Hematopoietic multipotent progenitor cell treated with erythropoietin and hydrocortisone succinate and interleukin-3 and kit ligand, for 17 days (in vitro differentiated cells): ENCODE data around the gene PRDM10.
"Not testable (repeated sequence)": the region's sequence is repeated elsewhere in the genome, so short reads cannot be mapped to it uniquely, and the experiment has no call there.

ENCODE experiments used
- DNase-seq: peaks from one replicate; pipeline ENCODE4 v3.0.0-alpha.2; 2015; ENCODE audit warnings: low spot score

PRDM10 gene

GRCh38 chr11:129976328-129976727, 26.3 kb downstream of the PRDM10 start:
- no peak for DNase-seq

DNA sequence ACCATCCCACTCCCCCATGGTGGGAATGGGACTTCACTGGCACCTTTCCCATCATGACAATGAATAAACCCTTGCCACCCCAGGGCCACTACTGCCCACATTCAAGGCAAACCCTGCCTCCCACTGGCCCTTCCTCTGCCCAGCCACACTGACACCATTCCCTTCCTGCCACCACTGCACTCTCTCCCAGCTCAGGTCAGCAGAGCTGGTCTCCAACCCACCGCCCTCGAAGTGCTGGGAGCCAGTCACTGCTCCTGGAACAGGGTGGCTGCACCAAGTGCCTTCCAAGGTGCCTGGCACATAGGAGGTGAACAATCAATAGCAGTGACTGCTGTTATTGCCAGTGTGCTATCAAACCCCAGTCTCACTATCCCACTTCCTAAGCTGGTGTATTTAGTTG, 27.1 kb downstream of the PRDM10 start:
- DNase-seq: no peak

- DNase-seq: no peak
Observed at GRCh38 chr11:129974672-129975071, 28.0 kb downstream of the PRDM10 start.

GRCh38 chr11:129974237-129974636, 28.4 kb downstream of the PRDM10 start:
- no peak for DNase-seq

DNA sequence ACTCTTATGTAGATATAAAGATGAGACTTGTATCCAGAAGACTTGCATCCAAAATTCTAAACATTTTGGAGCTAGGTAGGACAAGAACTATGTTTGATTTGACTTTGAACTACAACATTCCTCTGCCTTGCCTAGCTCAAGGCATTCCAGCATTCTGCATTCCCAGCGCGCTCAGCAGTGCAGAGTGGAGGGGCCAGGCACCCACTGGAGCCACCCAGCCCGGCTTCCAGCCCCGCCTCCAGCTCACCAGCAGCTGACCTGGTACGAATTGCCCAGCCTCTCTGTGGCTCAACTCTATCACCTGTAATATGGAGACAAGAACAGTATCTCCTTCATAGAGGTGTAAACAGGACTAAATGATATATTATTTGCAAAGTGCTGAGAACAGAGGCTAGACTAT, 28.8 kb downstream of the PRDM10 start:
- DNase-seq: no peak

- DNase-seq: no peak
Observed at GRCh38 chr11:129973068-129973467, 29.6 kb downstream of the PRDM10 start.

DNA sequence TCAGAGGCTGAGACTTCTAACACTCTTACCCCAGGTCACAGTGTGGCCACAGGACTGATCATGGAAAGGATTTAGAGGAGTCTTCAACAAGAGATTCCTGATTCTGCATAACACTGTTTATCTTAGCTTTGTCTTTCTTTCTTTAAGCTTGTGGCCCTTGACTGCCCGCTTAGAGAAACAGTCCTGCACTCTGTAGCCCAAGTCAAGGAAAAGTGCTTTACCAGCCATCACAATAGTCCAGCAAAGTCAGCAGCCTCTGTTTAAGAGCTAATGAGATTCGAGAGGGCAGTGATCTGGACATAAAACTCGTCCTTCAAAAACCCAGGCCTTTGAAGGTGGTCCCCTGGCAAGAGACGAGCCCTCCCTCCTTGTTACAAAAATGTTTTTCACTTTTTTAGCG, 30.0 kb downstream of the PRDM10 start:
- no peak for DNase-seq

GRCh38 chr11:129971856-129972255, 30.8 kb downstream of the PRDM10 start:
- DNase-seq: not testable (repeated sequence)

DNA sequence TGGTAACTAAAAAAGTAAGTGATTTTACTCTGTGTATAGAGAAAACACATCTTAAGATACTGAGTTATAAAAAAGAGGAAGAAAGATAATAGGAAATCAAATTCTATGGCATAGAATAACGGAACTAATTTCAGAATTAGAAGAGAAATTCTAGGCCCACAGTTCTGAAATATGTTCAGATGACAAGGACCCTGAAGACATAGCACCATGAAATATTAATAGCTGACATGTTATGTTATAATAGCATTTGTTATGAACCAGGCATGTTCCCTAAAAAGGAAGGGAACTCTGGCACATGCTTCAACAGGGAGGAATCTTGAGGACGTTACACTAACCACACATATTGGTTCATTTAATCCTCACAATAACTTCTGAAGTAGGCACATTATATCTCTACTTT, 32.7 kb downstream of the PRDM10 start:
- no peak for DNase-seq

- no peak for DNase-seq
Observed at GRCh38 chr11:129968591-129969419, 33.8 kb downstream of the PRDM10 start.

DNA sequence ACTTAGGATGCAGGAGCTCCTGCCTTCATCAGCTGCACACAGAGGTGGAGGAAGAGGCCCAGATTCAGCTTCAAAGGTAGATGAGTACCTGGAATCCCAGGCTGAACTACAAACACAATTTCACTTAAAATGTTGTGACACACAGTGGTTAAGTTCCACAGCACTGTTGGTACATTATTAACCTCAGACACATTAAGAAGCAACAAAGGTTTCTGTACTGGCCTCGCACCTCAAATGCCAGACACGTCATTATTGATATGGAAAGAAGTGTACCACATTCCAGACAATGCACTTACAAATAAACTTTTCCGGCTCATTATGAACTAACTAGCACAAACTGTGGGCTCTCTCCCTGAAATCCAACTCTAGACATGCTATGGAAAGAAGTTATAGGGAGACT, 34.6 kb downstream of the PRDM10 start:
- no peak for DNase-seq

DNA sequence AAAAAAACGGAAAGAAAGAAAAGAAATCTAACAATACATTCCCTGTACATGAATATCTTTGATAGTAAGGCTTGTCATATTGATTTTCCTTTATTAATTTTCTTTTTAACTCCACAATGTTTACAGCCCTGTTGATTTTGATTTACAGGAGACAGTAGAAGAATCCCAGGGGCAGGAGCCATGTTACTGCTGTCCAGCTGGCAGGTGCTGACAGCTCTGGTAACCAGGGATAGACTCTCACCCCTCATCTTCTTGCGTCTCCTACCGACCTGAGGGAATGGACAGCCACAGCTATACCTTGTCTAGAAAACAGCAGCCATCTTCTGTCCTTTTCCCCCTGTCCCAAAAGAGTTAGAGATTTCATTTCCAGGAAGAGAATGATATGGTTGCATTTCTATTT, 37.4 kb downstream of the PRDM10 start:
- DNase-seq: no peak

- no peak for DNase-seq
Observed at GRCh38 chr11:129960216-129961214, 42.1 kb downstream of the PRDM10 start.

DNA sequence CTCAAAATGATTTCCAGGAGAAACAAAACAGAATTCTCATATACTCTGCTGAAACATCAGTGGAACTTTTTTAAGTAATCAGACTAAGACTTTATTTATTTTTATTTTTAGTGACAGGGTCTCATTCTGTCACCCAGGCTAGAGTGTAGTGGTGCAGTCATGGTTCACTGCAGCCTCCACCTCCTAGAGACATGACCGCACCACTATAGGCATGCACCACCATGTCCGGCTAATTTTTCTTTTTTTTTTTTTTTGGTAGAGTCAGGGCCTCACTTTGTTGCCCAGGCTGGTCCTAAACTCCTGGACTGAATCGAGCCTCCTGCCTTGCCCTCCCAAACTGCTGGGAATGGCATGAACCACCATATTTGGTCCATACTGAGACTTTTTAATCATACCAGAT, 42.9 kb downstream of the PRDM10 start:
- DNase-seq: no peak

DNA sequence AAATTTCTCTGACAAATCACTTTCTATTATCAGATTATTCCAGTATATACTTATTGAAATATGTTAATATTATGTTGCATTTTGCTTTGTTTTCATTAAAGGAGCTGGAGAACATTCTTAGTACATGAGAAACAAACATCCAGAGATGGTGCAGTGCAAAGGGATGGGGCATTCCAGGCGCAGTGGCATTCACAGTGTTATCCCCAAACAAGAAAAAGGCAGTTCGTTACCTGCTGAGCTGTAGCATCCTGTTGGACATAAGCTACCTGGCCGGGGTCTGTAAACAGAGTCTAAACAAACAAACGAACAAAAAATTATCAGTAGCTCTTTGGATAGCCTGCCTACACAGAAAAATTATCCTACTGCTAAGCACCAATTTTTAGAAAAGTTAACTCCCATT, 47.4 kb downstream of the PRDM10 start:
- no peak for DNase-seq

DNA sequence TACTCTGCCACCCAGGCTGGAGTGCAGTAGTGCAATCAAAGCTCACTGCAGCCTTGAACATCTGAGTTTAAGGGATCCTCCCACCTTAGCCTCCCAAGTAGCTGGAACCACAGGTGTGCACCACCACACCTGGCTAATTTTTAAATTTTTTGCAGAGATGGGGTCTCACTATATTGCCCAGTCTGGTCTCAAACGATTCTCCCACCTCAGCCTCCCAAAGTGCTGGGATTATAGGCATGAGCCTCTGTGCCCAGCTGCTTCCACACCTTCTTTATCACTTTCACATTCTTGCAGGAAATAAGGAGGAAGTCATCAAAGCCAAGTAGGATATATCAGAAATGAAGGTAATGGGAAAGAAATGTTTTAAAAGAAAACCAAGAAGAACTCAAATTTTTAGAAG, 47.9 kb downstream of the PRDM10 start:
- DNase-seq: not testable (repeated sequence)

DNA sequence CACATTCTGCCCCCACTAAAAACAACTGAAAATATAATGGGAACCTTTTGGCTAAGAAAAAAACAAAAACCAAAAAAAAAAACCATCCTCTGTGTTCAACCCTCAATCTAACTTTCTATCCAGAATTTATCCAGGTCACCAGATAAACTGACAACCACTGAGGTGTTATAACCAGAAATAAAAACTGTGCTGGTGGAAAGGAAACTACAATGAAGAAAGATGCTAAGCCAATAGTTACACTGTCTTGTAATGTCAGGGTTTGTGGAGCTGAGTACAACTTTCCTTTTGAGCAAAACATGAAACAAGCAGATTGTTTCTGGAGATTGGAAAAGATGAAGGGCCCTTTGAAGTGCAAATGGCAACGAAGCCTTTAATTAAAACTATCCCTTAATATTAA, 50.8 kb downstream of the PRDM10 start:
- DNase-seq: no peak

DNA sequence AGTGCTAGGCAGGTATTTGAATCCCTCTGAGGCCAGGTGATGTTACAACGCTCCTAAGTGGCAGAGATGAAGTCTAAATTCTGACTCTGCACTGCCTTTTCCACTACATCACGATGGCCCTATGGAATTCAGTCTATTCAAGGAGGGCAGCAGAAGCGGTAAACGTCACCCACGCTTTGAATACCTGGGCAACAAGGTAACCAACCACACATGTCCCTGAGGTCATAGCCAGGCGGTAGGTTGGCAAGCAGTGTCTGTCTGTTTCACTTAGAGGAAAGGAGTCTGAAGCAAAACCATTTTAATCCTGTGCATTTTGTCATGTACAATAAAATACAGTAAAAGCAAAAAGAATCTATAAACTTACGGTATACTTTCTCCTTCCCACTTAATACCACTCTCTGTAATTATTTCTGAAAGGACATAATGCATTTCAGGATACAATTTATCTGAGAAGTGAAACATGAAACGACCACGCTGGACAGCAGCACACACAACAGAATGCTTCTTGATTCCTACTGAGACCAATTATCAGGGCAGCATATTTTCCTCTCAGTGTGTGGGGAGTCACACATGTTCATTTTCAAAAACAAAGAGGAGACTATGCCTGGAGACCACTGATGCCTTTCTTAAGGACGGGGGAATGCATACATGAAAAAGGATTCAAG, 51.3 kb downstream of the PRDM10 start:
- DNase-seq: no peak

DNA sequence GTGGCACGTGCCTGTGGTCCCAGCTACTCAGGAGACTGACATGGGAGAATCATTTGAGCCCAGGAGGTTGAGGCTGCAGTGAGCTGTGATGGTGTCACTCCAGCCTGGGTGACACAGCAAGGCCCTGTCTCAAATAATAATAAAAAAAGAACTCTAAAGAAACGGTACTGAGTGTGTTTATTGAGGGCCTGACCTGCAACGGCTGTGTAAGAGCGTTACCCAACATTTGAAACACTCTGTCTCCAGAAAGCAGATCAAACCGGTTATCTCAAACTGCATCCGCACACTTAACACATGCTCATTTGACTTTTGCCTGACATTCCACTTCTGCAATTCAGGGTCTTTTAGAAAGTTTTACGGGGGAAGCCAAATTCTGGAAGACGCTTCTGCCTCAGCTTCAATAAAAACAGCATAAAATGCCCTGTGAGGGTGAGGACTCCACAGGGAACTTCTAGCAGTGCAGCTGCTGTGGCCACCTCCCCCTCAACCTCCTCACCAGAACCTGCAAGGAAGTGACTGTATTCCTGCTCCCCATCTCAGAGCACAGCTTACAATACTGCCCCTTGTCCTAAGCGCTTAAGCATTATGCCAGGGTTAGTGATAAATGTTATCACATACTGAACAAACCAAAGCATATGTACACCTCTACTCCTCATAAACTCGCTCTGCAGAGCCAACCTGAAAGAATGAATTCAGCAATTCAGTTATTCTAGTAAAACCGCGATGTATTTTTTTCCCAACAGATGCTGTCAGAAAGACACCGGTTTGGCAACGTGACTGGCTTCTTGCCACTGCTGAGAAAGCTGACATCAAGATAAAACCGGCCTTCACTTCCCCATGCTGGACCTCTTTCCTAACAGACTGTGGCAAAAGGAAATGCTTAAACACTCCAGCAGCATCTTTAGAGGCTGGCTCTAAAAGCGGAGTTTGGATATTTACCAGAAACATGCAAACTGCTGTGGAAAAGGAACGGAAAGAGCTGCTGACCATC, 52.2 kb downstream of the PRDM10 start:
- peak; percentile 15 for DNase-seq

DNA sequence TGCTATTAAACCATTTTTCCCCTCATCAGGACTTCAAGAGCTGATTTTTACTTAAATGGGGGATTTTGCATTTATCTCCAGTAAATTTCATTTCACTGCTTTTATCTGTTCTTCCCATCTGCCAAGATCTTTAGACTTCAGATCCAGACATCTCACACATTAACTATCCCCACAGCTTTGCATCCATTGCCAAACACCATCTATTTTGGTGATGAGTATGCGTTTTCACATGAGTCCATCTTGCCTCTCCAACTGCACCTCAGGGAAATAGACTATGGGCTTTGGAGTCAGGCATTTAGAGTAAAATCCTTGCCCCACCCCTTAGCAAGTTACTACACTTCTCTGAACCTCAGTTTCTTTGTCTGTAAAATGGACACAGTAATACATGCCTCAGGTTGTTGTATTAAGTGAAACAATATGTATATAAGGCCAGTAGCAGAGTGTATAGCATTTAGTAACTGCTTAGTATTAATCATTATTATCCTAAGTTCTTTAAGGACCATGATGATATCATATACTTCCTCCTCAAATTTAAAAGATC, 53.6 kb downstream of the PRDM10 start:
- no peak for DNase-seq

GRCh38 chr11:129947474-129947873, 55.2 kb downstream of the PRDM10 start:
- DNase-seq: no peak
